H9 (cell line): ENCODE data around the gene HSF2. TPM values are rescaled to one million over a fixed set of nuclear protein-coding genes. Genes with fewer than 3 reads are reported as not detected.

Source experiments
- DNase-seq: peaks from one replicate; pipeline ENCODE4 v3.0.0-alpha.2; 2017
- H2AFZ ChIP-seq: one replicate; pipeline ENCODE4 v1.6.1; 2013; ENCODE audit warnings: mild to moderate bottlenecking, low read length, control low read depth, moderate library complexity
- H2AK5ac ChIP-seq: 2 replicates; pipeline ENCODE4 v1.6.1; 2013; ENCODE audit warnings: low read length, control low read depth, mixed read lengths; ENCODE audit not compliant: insufficient read length
- H2BK120ac ChIP-seq: one replicate; pipeline ENCODE4 v1.6.1; 2013; ENCODE audit warnings: low read depth, mild to moderate bottlenecking, low read length, control low read depth, inconsistent platforms; ENCODE audit not compliant: poor library complexity, severe bottlenecking
- H2BK12ac ChIP-seq: 2 replicates; pipeline ENCODE4 v1.6.1; 2013; ENCODE audit warnings: low read length, control low read depth, mixed read lengths, low read depth; ENCODE audit not compliant: insufficient read length
- H2BK15ac ChIP-seq: 2 replicates; pipeline ENCODE4 v1.6.1; 2013; ENCODE audit warnings: low read depth, low read length, control low read depth
- H2BK20ac ChIP-seq: one replicate; pipeline ENCODE4 v1.6.1; 2013; ENCODE audit warnings: low read depth, mild to moderate bottlenecking, low read length, control low read depth, inconsistent platforms; ENCODE audit not compliant: poor library complexity, severe bottlenecking
- H2BK5ac ChIP-seq: 2 replicates; pipeline ENCODE4 v1.6.1; 2013; ENCODE audit warnings: low read length, control low read depth, mixed read lengths; ENCODE audit not compliant: insufficient read length
- H3K14ac ChIP-seq: 2 replicates; pipeline ENCODE4 v1.6.1; 2013; ENCODE audit warnings: low read length, control low read depth; ENCODE audit not compliant: insufficient read depth
- H3K18ac ChIP-seq: 2 replicates; pipeline ENCODE4 v1.6.1; 2013; ENCODE audit warnings: low read depth, mild to moderate bottlenecking, mixed read lengths, low read length, control low read depth; ENCODE audit not compliant: insufficient read length
- H3K23ac ChIP-seq: 2 replicates; pipeline ENCODE4 v1.6.1; 2013; ENCODE audit warnings: low read length, control low read depth, mixed read lengths, low read depth; ENCODE audit not compliant: insufficient read length
- H3K23me2 ChIP-seq: 2 replicates; pipeline ENCODE4 v1.6.1; 2013; ENCODE audit warnings: low read depth, mild to moderate bottlenecking, mixed read lengths, low read length, control low read depth; ENCODE audit not compliant: insufficient read length, poor library complexity, severe bottlenecking
- H3K27ac ChIP-seq: 2 replicates; pipeline ENCODE4 v1.5.1; 2013; ENCODE audit warnings: low read length, control low read depth, mixed read lengths, low read depth; ENCODE audit not compliant: insufficient read length
- H3K27me3 ChIP-seq: 2 replicates; pipeline ENCODE4 v1.6.1; 2013; ENCODE audit warnings: low read length, control low read depth, inconsistent platforms; ENCODE audit not compliant: insufficient read depth
- H3K4ac ChIP-seq: 2 replicates; pipeline ENCODE4 v1.6.1; 2013; ENCODE audit warnings: low read depth, mild to moderate bottlenecking, control low read depth, inconsistent platforms, low read length, moderate library complexity
- H3K4me1 ChIP-seq: 2 replicates; pipeline ENCODE4 v1.6.1; 2013; ENCODE audit warnings: low read length, control low read depth, inconsistent platforms; ENCODE audit not compliant: insufficient read depth
- H3K4me2 ChIP-seq: 2 replicates; pipeline ENCODE4 v1.6.1; 2013; ENCODE audit warnings: low read length, control low read depth, mixed read lengths; ENCODE audit not compliant: insufficient read length, insufficient read depth
- H3K56ac ChIP-seq: 2 replicates; pipeline ENCODE4 v1.6.1; 2013; ENCODE audit warnings: low read depth, mild to moderate bottlenecking, mixed read lengths, low read length, control low read depth; ENCODE audit not compliant: insufficient read length
- H3K79me1 ChIP-seq: 2 replicates; pipeline ENCODE4 v1.6.1; 2013; ENCODE audit warnings: low read depth, mild to moderate bottlenecking, moderate library complexity, low read length, control low read depth, inconsistent platforms; ENCODE audit not compliant: insufficient read depth, poor library complexity, severe bottlenecking
- H3K79me2 ChIP-seq: 2 replicates; pipeline ENCODE4 v1.6.1; 2013; ENCODE audit warnings: low read length, control low read depth, inconsistent platforms; ENCODE audit not compliant: insufficient read depth
- H3K9ac ChIP-seq: 2 replicates; pipeline ENCODE4 v1.6.1; 2013; ENCODE audit warnings: low read length, control low read depth, mixed read lengths; ENCODE audit not compliant: insufficient read length; ENCODE audit errors: extremely low read depth
- H3K9me3 ChIP-seq: one replicate; pipeline ENCODE4 v1.6.1; 2013; ENCODE audit warnings: low read depth, low read length, inconsistent platforms; ENCODE audit not compliant: control insufficient read depth
- H3T11ph ChIP-seq: one replicate; pipeline ENCODE4 v1.6.1; 2013; ENCODE audit warnings: mild to moderate bottlenecking, low read length, control low read depth, inconsistent platforms
- H4K20me1 ChIP-seq: one replicate; pipeline ENCODE4 v1.6.1; 2013; ENCODE audit not compliant: control insufficient read depth, insufficient read length, insufficient read depth
- H4K5ac ChIP-seq: 2 replicates; pipeline ENCODE4 v1.6.1; 2013; ENCODE audit warnings: low read depth, mild to moderate bottlenecking, mixed read lengths, low read length, control low read depth; ENCODE audit not compliant: insufficient read length
- H4K8ac ChIP-seq: replicated peaks from 2 replicates; pipeline ENCODE4 v1.6.1; 2013; ENCODE audit warnings: low read length, control low read depth, mixed read lengths, low read depth; ENCODE audit not compliant: insufficient read length
- H4K91ac ChIP-seq: 2 replicates; pipeline ENCODE4 v1.6.1; 2013; ENCODE audit warnings: low read depth, mild to moderate bottlenecking, moderate library complexity, mixed read lengths, low read length, control low read depth; ENCODE audit not compliant: insufficient read length
- H3K27ac Mint-ChIP-seq, 3 experiments: 2 replicates in 2 of 3; 3 replicates in 1 of 3; pipeline ENCODE4 v1.8.0; 2020 to 2021; ENCODE audit warnings: mixed read lengths in 3 of 3, mild to moderate bottlenecking in 1 of 3, moderate library complexity in 1 of 3
- H3K27me3 Mint-ChIP-seq: 2 replicates; pipeline ENCODE4 v1.8.0; 2021; ENCODE audit warnings: low read depth, mild to moderate bottlenecking, moderate library complexity, mixed read lengths
- H3K36me3 Mint-ChIP-seq, 3 experiments: 2 replicates in 2 of 3; 3 replicates in 1 of 3; pipeline ENCODE4 v1.8.0; 2020 to 2021; ENCODE audit warnings: low read depth in 3 of 3, mixed read lengths in 3 of 3; ENCODE audit not compliant: insufficient read depth in 1 of 3
- H3K4me1 Mint-ChIP-seq, 2 experiments: 2 replicates each; pipeline ENCODE4 v1.8.0; 2020; ENCODE audit warnings: mixed read lengths in 2 of 2
- H3K4me3 Mint-ChIP-seq, 2 experiments: 2 replicates in 1 of 2; 3 replicates in 1 of 2; pipeline ENCODE4 v1.8.0; 2020 to 2021; ENCODE audit warnings: mild to moderate bottlenecking in 2 of 2, mixed read lengths in 2 of 2, moderate library complexity in 1 of 2
- H3K9me3 Mint-ChIP-seq, 2 experiments: 2 replicates in 1 of 2; 3 replicates in 1 of 2; pipeline ENCODE4 v1.8.0; 2020; ENCODE audit warnings: mild to moderate bottlenecking in 2 of 2, mixed read lengths in 2 of 2, moderate library complexity in 1 of 2
- WGBS: extraction: QIAGEN DNeasy Blood & Tissue Kit; methylation state at CpG from one replicate; pipeline ENCODE4 v1.1.7; 2013; ENCODE audit warnings: missing lambda C conversion rate, low lambda C conversion rate, mixed read lengths; ENCODE audit not compliant: insufficient read length; ENCODE audit errors: extremely low coverage; 5-methylcytosine and 5-hydroxymethylcytosine counted together
- total RNA-seq: library from RNA; stranded (reverse); gene quantifications from 2 replicates; pipeline ENCODE4 v1.2.1, GENCODE V29; 2021
- TF ChIP-seq, protein P1 (sequence below): fragments of 200-600 bp; sonication (generic); conservative IDR thresholded peaks from 3 replicates; pipeline ENCODE4 v1.8.0; 2021; ENCODE audit warnings: antibody characterized with exemption, mild to moderate bottlenecking

The HSF2 gene
- total RNA-seq, 1 experiment from 2014 or later, result 14.6 TPM

GRCh38 chr6:122404444-122404843, 5.0 kb downstream of the HSF2 start:
- Mint-ChIP-seq H3K4me3 (no peak overlapping the region), H3K4me1 (peaks cover 22 to 29% of the 10 kb centered on the region in 2 experiments), H3K36me3 (no peaks in the 10 kb centered on the region; a peak in 1 of 7 replicates), H3K9me3 (no peaks in the 10 kb centered on the region), H3K27ac (no peak overlapping the region), H3K27me3 (peaks cover 3% of the 10 kb centered on the region; the same call in 1 of the 2 replicates)
- Histone ChIP-seq H3K27me3 (no peaks in the 10 kb centered on the region), H3T11ph (no peak overlapping the region), H3K79me1 (peaks cover 5% of the 10 kb centered on the region), H4K5ac (no peak overlapping the region), H4K91ac (no peak overlapping the region), H3K56ac (no peak overlapping the region), H3K4ac (no peak overlapping the region), H2BK5ac (no peak overlapping the region), H2AK5ac (no peak overlapping the region), H3K23ac (no peak overlapping the region), H2BK20ac (no peak overlapping the region), H4K8ac (no peak overlapping the region), H2BK15ac (no peak overlapping the region), H3K79me2 (peaks cover 4% of the 10 kb centered on the region; the same call in 1 of the 2 replicates), H3K9ac (no peak overlapping the region), H3K4me1 (peaks cover 2% of the 10 kb centered on the region), H3K14ac (no peak overlapping the region), H3K4me2 (no peak overlapping the region), H2BK12ac (no peak overlapping the region), H3K27ac (no peak overlapping the region), H2BK120ac (no peak overlapping the region), H2AFZ (no peak overlapping the region), H3K18ac (no peak overlapping the region), H3K9me3 (no peaks in the 10 kb centered on the region), H3K23me2 (no peaks in the 10 kb centered on the region), H4K20me1 (no peaks in the 10 kb centered on the region)
- no peak for DNase-seq
- WGBS, result no CpG with 5 or more reads among the region's 2 CpGs
- TF ChIP-seq, protein P1, sequence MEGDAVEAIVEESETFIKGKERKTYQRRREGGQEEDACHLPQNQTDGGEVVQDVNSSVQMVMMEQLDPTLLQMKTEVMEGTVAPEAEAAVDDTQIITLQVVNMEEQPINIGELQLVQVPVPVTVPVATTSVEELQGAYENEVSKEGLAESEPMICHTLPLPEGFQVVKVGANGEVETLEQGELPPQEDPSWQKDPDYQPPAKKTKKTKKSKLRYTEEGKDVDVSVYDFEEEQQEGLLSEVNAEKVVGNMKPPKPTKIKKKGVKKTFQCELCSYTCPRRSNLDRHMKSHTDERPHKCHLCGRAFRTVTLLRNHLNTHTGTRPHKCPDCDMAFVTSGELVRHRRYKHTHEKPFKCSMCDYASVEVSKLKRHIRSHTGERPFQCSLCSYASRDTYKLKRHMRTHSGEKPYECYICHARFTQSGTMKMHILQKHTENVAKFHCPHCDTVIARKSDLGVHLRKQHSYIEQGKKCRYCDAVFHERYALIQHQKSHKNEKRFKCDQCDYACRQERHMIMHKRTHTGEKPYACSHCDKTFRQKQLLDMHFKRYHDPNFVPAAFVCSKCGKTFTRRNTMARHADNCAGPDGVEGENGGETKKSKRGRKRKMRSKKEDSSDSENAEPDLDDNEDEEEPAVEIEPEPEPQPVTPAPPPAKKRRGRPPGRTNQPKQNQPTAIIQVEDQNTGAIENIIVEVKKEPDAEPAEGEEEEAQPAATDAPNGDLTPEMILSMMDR, result no peak
